ENCODE data around the gene TAF9.

DNA sequence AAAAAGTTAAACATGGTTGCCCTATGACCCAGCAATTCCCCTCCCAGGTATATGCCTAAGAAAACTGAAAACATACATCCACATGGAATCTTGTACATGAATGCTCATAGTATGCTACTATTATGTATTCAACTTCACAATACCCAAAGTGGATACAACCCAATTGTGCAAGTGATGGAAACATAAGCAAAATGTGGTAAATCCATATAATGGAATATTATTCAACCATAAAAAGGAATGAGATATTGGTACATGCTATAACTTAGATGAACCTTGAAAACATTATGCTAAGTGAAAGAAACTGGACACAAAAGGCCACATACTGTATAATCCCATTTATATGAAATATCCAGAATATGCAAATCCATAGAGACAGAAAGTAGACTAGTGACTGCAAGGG, 18.7 kb downstream of the TAF9 start:
- TF ChIP-seq, protein P1, sequence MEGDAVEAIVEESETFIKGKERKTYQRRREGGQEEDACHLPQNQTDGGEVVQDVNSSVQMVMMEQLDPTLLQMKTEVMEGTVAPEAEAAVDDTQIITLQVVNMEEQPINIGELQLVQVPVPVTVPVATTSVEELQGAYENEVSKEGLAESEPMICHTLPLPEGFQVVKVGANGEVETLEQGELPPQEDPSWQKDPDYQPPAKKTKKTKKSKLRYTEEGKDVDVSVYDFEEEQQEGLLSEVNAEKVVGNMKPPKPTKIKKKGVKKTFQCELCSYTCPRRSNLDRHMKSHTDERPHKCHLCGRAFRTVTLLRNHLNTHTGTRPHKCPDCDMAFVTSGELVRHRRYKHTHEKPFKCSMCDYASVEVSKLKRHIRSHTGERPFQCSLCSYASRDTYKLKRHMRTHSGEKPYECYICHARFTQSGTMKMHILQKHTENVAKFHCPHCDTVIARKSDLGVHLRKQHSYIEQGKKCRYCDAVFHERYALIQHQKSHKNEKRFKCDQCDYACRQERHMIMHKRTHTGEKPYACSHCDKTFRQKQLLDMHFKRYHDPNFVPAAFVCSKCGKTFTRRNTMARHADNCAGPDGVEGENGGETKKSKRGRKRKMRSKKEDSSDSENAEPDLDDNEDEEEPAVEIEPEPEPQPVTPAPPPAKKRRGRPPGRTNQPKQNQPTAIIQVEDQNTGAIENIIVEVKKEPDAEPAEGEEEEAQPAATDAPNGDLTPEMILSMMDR (IDR thresholded peaks at IDR 0.05): no peak
- no peak for TF ChIP-seq POLR2A (IDR thresholded peaks at IDR 0.05)

Measured in right lobe of liver (tissue), 4 donors.